ENCODE data around the gene S100B.
A peak's percentile ranks its signal among the peaks of the same experiment; 100 is the strongest.

The S100B gene

GRCh38 chr21:46627726-46628125 lies 22.8 kb upstream of the S100B start:
- DNase-seq (ENCODE audit: low read depth), result no peak

GRCh38 chr21:46626975-46627501 lies 22.2 kb upstream of the S100B start:
- no peak for DNase-seq (ENCODE audit: low read depth)
- H3K4me3 ChIP-seq (ENCODE audit: low read length), result no peak overlapping the region
- TF ChIP-seq CTCF (conservative IDR thresholded peaks at IDR 0.05; ENCODE audit: low read depth, low read length), result no peak

More at GRCh38 chr21:46627726-46628125, 22.8 kb upstream of the S100B start:
- TF ChIP-seq CTCF (conservative IDR thresholded peaks at IDR 0.05; ENCODE audit: low read depth, low read length), result no peak
- H3K4me3 ChIP-seq (ENCODE audit: low read length), result no peak overlapping the region

GRCh38 chr21:46626536-46626935 lies 21.7 kb upstream of the S100B start:
- no peak for TF ChIP-seq CTCF (conservative IDR thresholded peaks at IDR 0.05; ENCODE audit: low read depth, low read length)
- no peak overlapping the region for H3K4me3 ChIP-seq (ENCODE audit: low read length)
- DNase-seq (ENCODE audit: low read depth), result no peak

- DNase-seq (ENCODE audit: low read depth), result no peak
- no peak for TF ChIP-seq CTCF (conservative IDR thresholded peaks at IDR 0.05; ENCODE audit: low read depth, low read length)
- H3K4me3 ChIP-seq (ENCODE audit: low read length), result no peak overlapping the region
Observed at GRCh38 chr21:46625759-46626158, 20.9 kb upstream of the S100B start.

GRCh38 chr21:46624050-46624449 lies 19.2 kb upstream of the S100B start:
- no peak overlapping the region for H3K4me3 ChIP-seq (ENCODE audit: low read length)
- TF ChIP-seq CTCF (conservative IDR thresholded peaks at IDR 0.05; ENCODE audit: low read depth, low read length), result no peak
- DNase-seq (ENCODE audit: low read depth), result no peak

GRCh38 chr21:46622226-46622625 lies 17.3 kb upstream of the S100B start:
- no peak overlapping the region for H3K4me3 ChIP-seq (ENCODE audit: low read length)
- TF ChIP-seq CTCF (conservative IDR thresholded peaks at IDR 0.05; ENCODE audit: low read depth, low read length), result no peak
- peak; percentile 63 for DNase-seq (ENCODE audit: low read depth)

GRCh38 chr21:46621457-46622182 lies 16.7 kb upstream of the S100B start:
- no peak overlapping the region for H3K4me3 ChIP-seq (ENCODE audit: low read length)
- no peak for TF ChIP-seq CTCF (conservative IDR thresholded peaks at IDR 0.05; ENCODE audit: low read depth, low read length)
- DNase-seq (ENCODE audit: low read depth), result no peak
